Loucy (cell line): ENCODE measurements around the gene RNF19B.

ENCODE experiments used
- H2AFZ ChIP-seq: fragments of 200-600 bp; sonication (generic); 2 replicates; pipeline ENCODE4 v1.6.0; 2016; ENCODE audit warnings: antibody characterized with exemption, mild to moderate bottlenecking, low read length, moderate library complexity
- H3F3A ChIP-seq: fragments of 200-600 bp; 2 replicates; pipeline ENCODE4 v1.6.0; 2016; ENCODE audit warnings: antibody characterized with exemption, low read depth, mild to moderate bottlenecking
- H3K27me3 ChIP-seq: fragments of 200-600 bp; sonication (generic); 2 replicates; pipeline ENCODE4 v1.6.1; 2014; ENCODE audit warnings: low read length, mild to moderate bottlenecking; ENCODE audit not compliant: insufficient read depth, poor library complexity, severe bottlenecking
- H3K36me3 ChIP-seq: fragments of 200-600 bp; sonication (generic); 2 replicates; pipeline ENCODE4 v1.6.1; 2016; ENCODE audit warnings: low read length; ENCODE audit not compliant: insufficient read depth
- H3K4me1 ChIP-seq: fragments of 200-600 bp; sonication (generic); 2 replicates; pipeline ENCODE4 v1.5.1; 2014; ENCODE audit warnings: low read length, mild to moderate bottlenecking; ENCODE audit not compliant: insufficient read depth, poor library complexity, severe bottlenecking
- H3K4me2 ChIP-seq: fragments of 200-600 bp; sonication (generic); 2 replicates; pipeline ENCODE4 v1.6.0; 2014; ENCODE audit warnings: antibody characterized with exemption, low read length, low read depth, mild to moderate bottlenecking; ENCODE audit not compliant: poor library complexity, severe bottlenecking
- H3K4me3 ChIP-seq: fragments of 200-600 bp; sonication (generic); 2 replicates; pipeline ENCODE4 v1.5.1; 2014; ENCODE audit warnings: low read length, mild to moderate bottlenecking, mixed read lengths; ENCODE audit not compliant: poor library complexity, severe bottlenecking
- H3K79me2 ChIP-seq: fragments of 200-600 bp; sonication (generic); 2 replicates; pipeline ENCODE4 v1.6.1; 2014; ENCODE audit warnings: low read length; ENCODE audit not compliant: insufficient read depth
- H3K9ac ChIP-seq: fragments of 200-600 bp; sonication (generic); 2 replicates; pipeline ENCODE4 v1.6.0; 2014; ENCODE audit warnings: mild to moderate bottlenecking, low read depth, low read length, moderate library complexity; ENCODE audit not compliant: poor library complexity, severe bottlenecking
- H3K9me2 ChIP-seq: fragments of 200-600 bp; sonication (generic); replicated peaks from 2 replicates; pipeline ENCODE4 v1.6.1; 2016; ENCODE audit warnings: low read depth, low read length, mixed read lengths
- H3K9me3 ChIP-seq: fragments of 200-600 bp; sonication (generic); 2 replicates; pipeline ENCODE4 v1.6.1; 2014; ENCODE audit warnings: mild to moderate bottlenecking, antibody characterized with exemption, low read length, low read depth; ENCODE audit not compliant: insufficient read depth
- H4K20me1 ChIP-seq: fragments of 200-600 bp; sonication (generic); 2 replicates; pipeline ENCODE4 v1.6.0; 2014; ENCODE audit warnings: antibody characterized with exemption, low read length, mild to moderate bottlenecking; ENCODE audit not compliant: insufficient read depth, poor library complexity, severe bottlenecking
- CTCF ChIP-seq: fragments of 200-600 bp; sonication (generic); conservative IDR thresholded peaks from 2 replicates; pipeline ENCODE4 v1.5.1; 2014; ENCODE audit warnings: mild to moderate bottlenecking, antibody characterized with exemption, low read length
- EZH2phosphoT487 ChIP-seq: fragments of 200-600 bp; IDR thresholded peaks from 2 replicates; pipeline ENCODE4 v1.6.1; 2018; ENCODE audit warnings: antibody characterized with exemption, mild to moderate bottlenecking, moderate library complexity, borderline replicate concordance

The RNF19B gene

GRCh38 chr1:32897082-32898049, 67.2 kb downstream of the RNF19B start:
- Histone ChIP-seq H3F3A (no peaks in the 10 kb centered on the region), H2AFZ (no peak overlapping the region)

DNA sequence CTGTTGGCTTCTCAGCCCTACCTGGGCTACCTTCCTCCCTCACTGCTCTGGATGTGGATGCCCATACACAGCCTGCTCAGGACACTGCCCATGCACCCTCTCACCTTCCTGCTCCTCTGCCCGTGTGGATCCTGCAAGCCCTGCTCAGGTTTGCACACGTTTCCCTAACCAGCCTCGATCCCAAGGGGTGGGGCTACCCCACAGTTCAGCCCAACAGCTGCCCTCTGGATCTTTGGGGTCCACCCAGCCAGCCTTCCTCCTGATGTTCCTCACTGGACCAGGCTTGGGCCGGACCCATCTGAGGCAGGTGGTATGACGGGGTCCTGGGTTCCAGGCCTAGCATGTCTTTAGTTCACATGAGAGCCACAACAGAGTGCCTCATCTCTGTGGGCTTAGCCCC, 68.2 kb downstream of the RNF19B start:
- Histone ChIP-seq H4K20me1 (no peaks in the 10 kb centered on the region), H3K4me3 (no peak overlapping the region), H3K9me3 (no peaks in the 10 kb centered on the region), H3K9ac (no peak overlapping the region), H3K36me3 (no peaks in the 10 kb centered on the region), H2AFZ (no peak overlapping the region), H3F3A (no peaks in the 10 kb centered on the region), H3K79me2 (no peaks in the 10 kb centered on the region), H3K9me2 (no peaks in the 10 kb centered on the region), H3K4me2 (no peak overlapping the region), H3K4me1 (no peaks in the 10 kb centered on the region), H3K27me3 (peaks cover 18% of the 10 kb centered on the region)
- TF ChIP-seq EZH2phosphoT487 (no peak), CTCF (no peak)

More at GRCh38 chr1:32897082-32898049, 67.2 kb downstream of the RNF19B start:
- peaks cover 25% of the 10 kb centered on the region for H3K27me3 ChIP-seq
- H3K79me2 ChIP-seq, result no peaks in the 10 kb centered on the region
- no peaks in the 10 kb centered on the region for H3K4me1 ChIP-seq
- no peaks in the 10 kb centered on the region for H3K9me2 ChIP-seq
- no peaks in the 10 kb centered on the region for H4K20me1 ChIP-seq
- no peaks in the 10 kb centered on the region for H3K9me3 ChIP-seq
- no peaks in the 10 kb centered on the region for H3K36me3 ChIP-seq
- no peak overlapping the region for H3K4me2 ChIP-seq
- no peak overlapping the region for H3K4me3 ChIP-seq
- TF ChIP-seq CTCF, result no peak
- TF ChIP-seq EZH2phosphoT487, result no peak
- no peak overlapping the region for H3K9ac ChIP-seq

DNA sequence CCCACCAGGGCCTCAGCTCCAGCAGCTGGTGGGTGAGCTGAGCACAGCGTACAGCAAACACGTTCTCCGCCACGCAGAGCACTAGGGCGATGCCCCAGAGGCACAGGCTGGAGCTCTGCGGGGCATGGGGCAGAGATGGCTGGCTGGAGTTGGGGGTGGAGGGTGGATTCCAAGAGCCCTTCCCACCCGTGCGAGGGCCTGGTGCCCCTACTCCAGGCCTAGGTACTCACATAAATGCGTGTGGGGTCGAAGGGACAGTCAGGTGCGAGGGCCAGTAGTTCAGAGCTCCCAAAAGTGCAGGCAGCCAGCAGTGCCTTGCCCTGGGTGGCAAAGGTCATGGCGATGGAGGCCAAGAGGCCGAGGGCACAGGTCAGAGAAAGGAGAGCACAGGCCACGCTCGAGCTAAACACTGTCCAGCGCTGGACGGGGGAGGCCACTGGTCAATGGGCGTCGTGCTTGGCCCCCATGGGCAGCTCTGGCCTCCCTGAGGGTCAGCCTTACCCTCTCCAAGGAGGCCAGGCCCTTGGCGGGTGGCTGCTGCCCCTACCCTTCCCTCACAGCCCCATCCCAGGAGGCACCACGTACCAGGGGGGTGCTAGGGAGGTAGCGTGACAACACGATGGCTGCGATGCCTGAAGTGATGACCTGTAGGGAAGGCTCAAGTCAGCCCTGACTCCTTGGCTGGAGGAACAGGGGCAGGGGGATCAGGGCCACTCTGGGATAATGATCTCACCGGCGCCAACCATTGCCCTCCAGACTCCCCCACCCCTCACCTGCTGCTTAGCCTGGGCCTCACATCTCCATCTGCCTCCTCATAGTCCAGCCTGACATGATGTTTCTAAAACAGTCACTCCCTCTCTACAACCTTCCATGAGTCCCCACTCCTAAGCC, 69.0 kb downstream of the RNF19B start:
- Histone ChIP-seq H3K27me3 (peaks cover 12% of the 10 kb centered on the region), H3K9ac (no peak overlapping the region), H3F3A (no peaks in the 10 kb centered on the region), H3K9me2 (no peaks in the 10 kb centered on the region), H3K4me3 (no peak overlapping the region), H3K36me3 (no peaks in the 10 kb centered on the region), H3K4me2 (no peak overlapping the region), H3K4me1 (no peaks in the 10 kb centered on the region), H3K79me2 (no peaks in the 10 kb centered on the region), H2AFZ (no peak overlapping the region), H4K20me1 (no peaks in the 10 kb centered on the region), H3K9me3 (no peaks in the 10 kb centered on the region)
- TF ChIP-seq EZH2phosphoT487 (no peak), CTCF (no peak)
